Subcutaneous adipose tissue (tissue), 4 donors: ENCODE results near the gene KDSR. TPM values are rescaled to one million over a fixed set of nuclear protein-coding genes. Genes with fewer than 3 reads are reported as not detected.

Experiments used
- CTCF ChIP-seq: fragments of 450-650 bp; IDR thresholded peaks from one replicate; pipeline ENCODE4 v1.5.1; 2016; ENCODE audit warnings: low read depth, mild to moderate bottlenecking, control low read depth, antibody characterized with exemption, moderate library complexity
- total RNA-seq, 4 donors: library from RNA; depleted of rRNA; stranded (reverse); fragments of >200 nt; gene quantifications; one replicate each; pipeline ENCODE4 v1.1.0, GENCODE V29; 2016

KDSR gene
- total RNA-seq, 4 donors from 2014 or later: 56.2 to 63.7 (median 59.9) TPM

- TF ChIP-seq CTCF: no peak
Measured at GRCh38 chr18:63291278-63291677, 75.7 kb downstream of the KDSR start.

- no peak for TF ChIP-seq CTCF
Measured at GRCh38 chr18:63290821-63291200, 76.2 kb downstream of the KDSR start.

- no peak for TF ChIP-seq CTCF
Measured at GRCh38 chr18:63290166-63290820, 76.7 kb downstream of the KDSR start.

GRCh38 chr18:63288311-63288710 lies 78.7 kb downstream of the KDSR start:
- no peak for TF ChIP-seq CTCF

- TF ChIP-seq CTCF: no peak
Measured at GRCh38 chr18:63287691-63288220, 79.2 kb downstream of the KDSR start.

GRCh38 chr18:63286926-63287325 lies 80.1 kb downstream of the KDSR start:
- no peak for TF ChIP-seq CTCF

- TF ChIP-seq CTCF: no peak
Measured at GRCh38 chr18:63284827-63285733, 81.9 kb downstream of the KDSR start.
